OCI-LY1 (cell line): Measurements from ENCODE around the gene CRISPLD2.

Experiments used
- H2AFZ ChIP-seq: fragments of 200-600 bp; sonication (generic), shearing (Covaris generic); 2 replicates; pipeline ENCODE4 v1.6.0; 2014; ENCODE audit warnings: antibody characterized with exemption, mild to moderate bottlenecking, low read length
- H3F3A ChIP-seq: fragments of 200-600 bp; sonication (generic), shearing (Covaris generic); 2 replicates; pipeline ENCODE4 v1.6.0; 2014; ENCODE audit warnings: mild to moderate bottlenecking, antibody characterized with exemption, low read length, moderate library complexity; ENCODE audit not compliant: insufficient read depth
- H3K27ac ChIP-seq: fragments of 200-600 bp; sonication (generic); 2 replicates; pipeline ENCODE4 v1.5.1; 2014; ENCODE audit warnings: low read length, mixed run types, mild to moderate bottlenecking, low read depth; ENCODE audit not compliant: poor library complexity, severe bottlenecking
- H3K27me3 ChIP-seq: fragments of 200-600 bp; sonication (generic); 2 replicates; pipeline ENCODE4 v1.6.0; 2014; ENCODE audit warnings: antibody characterized with exemption, mild to moderate bottlenecking, low read length, moderate library complexity; ENCODE audit not compliant: insufficient read depth
- H3K36me3 ChIP-seq: fragments of 200-600 bp; sonication (generic); 2 replicates; pipeline ENCODE4 v1.6.1; 2014; ENCODE audit warnings: mild to moderate bottlenecking, antibody characterized with exemption, low read length, moderate library complexity, mixed read lengths; ENCODE audit not compliant: insufficient read depth
- H3K4me1 ChIP-seq: fragments of 200-600 bp; sonication (generic); 2 replicates; pipeline ENCODE4 v1.5.1; 2014; ENCODE audit warnings: mild to moderate bottlenecking, low read length, moderate library complexity; ENCODE audit not compliant: insufficient read depth, severe bottlenecking
- H3K4me2 ChIP-seq: fragments of 200-600 bp; sonication (generic), shearing (Covaris generic); 2 replicates; pipeline ENCODE4 v1.6.1; 2014; ENCODE audit warnings: low read length
- H3K4me3 ChIP-seq: fragments of 200-600 bp; sonication (generic); 2 replicates; pipeline ENCODE4 v1.5.1; 2014; ENCODE audit warnings: low read length, low read depth, mild to moderate bottlenecking, mixed read lengths; ENCODE audit not compliant: poor library complexity, severe bottlenecking
- H3K79me2 ChIP-seq: fragments of 200-600 bp; shearing (Covaris generic); 2 replicates; pipeline ENCODE4 v1.6.1; 2016; ENCODE audit warnings: mixed run types, low read length, mixed read lengths; ENCODE audit not compliant: insufficient read depth
- H3K9ac ChIP-seq: fragments of 200-600 bp; sonication (generic), shearing (Covaris generic); 2 replicates; pipeline ENCODE4 v1.6.1; 2014; ENCODE audit warnings: mild to moderate bottlenecking, low read length, mixed read lengths
- H3K9me2 ChIP-seq: fragments of 200-600 bp; sonication (generic), shearing (Covaris generic); 2 replicates; pipeline ENCODE4 v1.6.1; 2014; ENCODE audit warnings: low read depth, mild to moderate bottlenecking, low read length, mixed read lengths
- H3K9me3 ChIP-seq: fragments of 200-600 bp; shearing (Covaris generic); 2 replicates; pipeline ENCODE4 v1.6.1; 2014; ENCODE audit warnings: low read length, mixed read lengths
- H4K20me1 ChIP-seq: fragments of 200-600 bp; sonication (generic), shearing (Covaris generic); 2 replicates; pipeline ENCODE4 v1.6.0; 2016; ENCODE audit warnings: mild to moderate bottlenecking, low read length; ENCODE audit not compliant: insufficient read depth
- EZH2 ChIP-seq: fragments of 200-600 bp; sonication (generic), shearing (Covaris generic); IDR thresholded peaks from 2 replicates; pipeline ENCODE4 v1.8.0; 2017; ENCODE audit warnings: borderline replicate concordance, mixed run types, mild to moderate bottlenecking, antibody characterized with exemption, low read length, moderate library complexity, mixed read lengths
- TF ChIP-seq, protein P1 (sequence below): fragments of 200-600 bp; sonication (generic), shearing (Covaris generic); IDR thresholded peaks from 2 replicates; pipeline ENCODE4 v1.5.1; 2017; ENCODE audit warnings: mild to moderate bottlenecking, antibody characterized with exemption, low read length, moderate library complexity, mixed read lengths

CRISPLD2 gene

DNA sequence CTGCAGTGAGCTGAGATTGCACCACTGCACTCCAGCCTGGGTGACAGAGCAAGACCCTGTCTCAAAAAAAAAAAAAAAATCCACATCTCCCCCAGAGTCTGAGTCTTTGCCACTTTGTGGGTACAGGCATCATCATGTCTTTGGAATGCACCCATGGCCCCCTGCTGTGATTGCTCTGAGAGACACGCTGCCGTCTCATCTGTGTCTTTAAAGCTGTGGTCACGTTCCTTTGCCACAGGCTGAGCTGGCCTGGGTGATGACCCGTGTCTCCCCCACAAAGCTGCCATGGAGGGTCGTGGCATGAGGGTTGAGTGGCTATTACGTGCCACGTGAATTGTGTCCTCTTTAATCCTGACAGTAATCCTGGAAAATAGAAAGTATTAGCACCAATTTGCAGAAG is 20.2 kb downstream of the CRISPLD2 start:
- no peak overlapping the region for H3K4me2 ChIP-seq

DNA sequence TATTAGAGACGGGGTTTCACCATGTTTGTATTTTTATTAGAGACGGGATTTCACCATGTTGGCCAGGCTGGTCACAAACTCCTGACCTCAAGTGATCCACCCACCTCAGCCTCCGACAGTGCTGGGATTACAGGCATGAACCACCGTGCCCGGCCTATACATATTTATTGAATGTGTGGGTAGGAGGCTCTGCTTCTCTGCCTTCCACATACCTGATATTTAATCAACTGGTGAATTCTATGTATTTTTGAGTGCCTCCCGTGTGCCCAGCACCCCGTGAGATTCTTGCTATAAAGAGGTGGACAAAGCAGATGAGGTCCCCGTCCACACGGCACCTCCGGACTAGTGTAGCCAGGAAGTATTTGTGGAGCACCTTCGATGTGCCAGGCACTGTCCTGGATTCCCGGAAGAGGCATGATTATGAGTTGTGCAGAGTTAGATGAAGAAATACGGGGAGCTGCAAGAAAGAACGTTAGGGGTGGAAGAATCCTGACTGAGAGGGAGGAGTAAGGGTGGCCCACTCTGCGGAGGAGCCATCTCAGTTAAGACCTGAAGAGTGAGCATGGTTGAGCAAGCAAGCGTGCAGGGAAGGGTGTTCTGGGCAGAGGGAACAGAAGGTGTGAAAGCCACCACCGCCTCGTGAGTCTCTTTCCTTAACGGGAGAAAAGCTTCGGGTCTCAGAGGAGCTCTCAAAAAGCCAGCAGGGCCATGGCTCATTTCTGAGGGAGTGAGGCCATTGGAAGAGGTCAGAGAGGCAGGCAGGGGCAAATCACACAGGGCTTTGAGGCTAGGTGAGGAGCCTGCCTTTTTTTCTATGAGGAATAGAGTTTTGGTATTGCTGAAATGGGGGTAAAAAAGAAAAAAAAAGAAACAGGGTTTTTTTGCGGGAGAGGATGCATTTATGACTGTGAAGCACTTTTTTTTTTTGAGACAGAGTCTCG is 21.2 kb downstream of the CRISPLD2 start:
- no peak overlapping the region for H3K27ac ChIP-seq
- H3K9me2 ChIP-seq, result no peaks in the 10 kb centered on the region
- H3K9me3 ChIP-seq, result no peaks in the 10 kb centered on the region
- H3K4me3 ChIP-seq, result no peak overlapping the region
- no peaks in the 10 kb centered on the region for H4K20me1 ChIP-seq
- peaks cover 3% of the 10 kb centered on the region; the same call in 1 of the 2 replicates for H3K27me3 ChIP-seq
- no peaks in the 10 kb centered on the region for H3K4me1 ChIP-seq
- H2AFZ ChIP-seq, result no peak overlapping the region
- H3K4me2 ChIP-seq, result no peak overlapping the region
- H3K9ac ChIP-seq, result no peak overlapping the region
- no peaks in the 10 kb centered on the region for H3K36me3 ChIP-seq
- no peaks in the 10 kb centered on the region for H3F3A ChIP-seq
- TF ChIP-seq EZH2, result no peak
- H3K79me2 ChIP-seq, result no peaks in the 10 kb centered on the region

More for the DNA sequence above, 20.2 kb downstream of the CRISPLD2 start:
- H2AFZ ChIP-seq, result no peak overlapping the region
- H3K36me3 ChIP-seq, result no peaks in the 10 kb centered on the region
- H3K27me3 ChIP-seq, result peaks cover 3% of the 10 kb centered on the region; the same call in 1 of the 2 replicates
- no peaks in the 10 kb centered on the region for H4K20me1 ChIP-seq
- no peak overlapping the region for H3K9ac ChIP-seq
- H3K79me2 ChIP-seq, result no peaks in the 10 kb centered on the region
- H3K4me3 ChIP-seq, result no peak overlapping the region
- H3K4me1 ChIP-seq, result no peaks in the 10 kb centered on the region
- no peaks in the 10 kb centered on the region for H3F3A ChIP-seq
- H3K27ac ChIP-seq, result no peak overlapping the region
- no peaks in the 10 kb centered on the region for H3K9me3 ChIP-seq
- no peak for TF ChIP-seq EZH2
- TF ChIP-seq, protein P1, sequence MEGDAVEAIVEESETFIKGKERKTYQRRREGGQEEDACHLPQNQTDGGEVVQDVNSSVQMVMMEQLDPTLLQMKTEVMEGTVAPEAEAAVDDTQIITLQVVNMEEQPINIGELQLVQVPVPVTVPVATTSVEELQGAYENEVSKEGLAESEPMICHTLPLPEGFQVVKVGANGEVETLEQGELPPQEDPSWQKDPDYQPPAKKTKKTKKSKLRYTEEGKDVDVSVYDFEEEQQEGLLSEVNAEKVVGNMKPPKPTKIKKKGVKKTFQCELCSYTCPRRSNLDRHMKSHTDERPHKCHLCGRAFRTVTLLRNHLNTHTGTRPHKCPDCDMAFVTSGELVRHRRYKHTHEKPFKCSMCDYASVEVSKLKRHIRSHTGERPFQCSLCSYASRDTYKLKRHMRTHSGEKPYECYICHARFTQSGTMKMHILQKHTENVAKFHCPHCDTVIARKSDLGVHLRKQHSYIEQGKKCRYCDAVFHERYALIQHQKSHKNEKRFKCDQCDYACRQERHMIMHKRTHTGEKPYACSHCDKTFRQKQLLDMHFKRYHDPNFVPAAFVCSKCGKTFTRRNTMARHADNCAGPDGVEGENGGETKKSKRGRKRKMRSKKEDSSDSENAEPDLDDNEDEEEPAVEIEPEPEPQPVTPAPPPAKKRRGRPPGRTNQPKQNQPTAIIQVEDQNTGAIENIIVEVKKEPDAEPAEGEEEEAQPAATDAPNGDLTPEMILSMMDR, result no peak
- no peaks in the 10 kb centered on the region for H3K9me2 ChIP-seq

DNA sequence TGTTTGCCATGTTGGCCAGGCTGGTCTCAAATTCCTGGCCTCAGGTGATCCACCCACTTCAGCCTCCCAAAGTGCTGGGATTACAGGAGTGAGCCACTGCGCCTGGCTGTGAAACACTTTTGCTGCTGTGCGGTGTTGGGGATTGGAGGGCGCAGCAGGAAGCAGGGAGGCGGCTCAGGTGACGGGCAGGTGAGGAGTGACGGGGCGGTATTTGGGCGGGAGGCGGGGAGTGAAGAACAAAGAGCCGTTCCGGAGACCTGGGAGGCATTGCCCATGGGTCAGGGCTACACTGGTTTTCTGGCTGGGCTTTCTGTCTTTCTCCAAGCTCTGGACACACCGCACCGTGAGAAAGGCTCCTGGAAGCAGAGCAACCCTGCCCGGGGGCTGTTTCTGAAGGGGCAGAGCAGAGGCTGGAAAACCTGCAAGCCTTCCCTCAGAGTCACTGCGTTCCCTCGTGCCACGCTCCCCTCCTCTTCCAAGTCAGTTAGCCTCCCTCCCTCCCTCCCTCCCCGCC is 22.1 kb downstream of the CRISPLD2 start:
- Histone ChIP-seq H3K79me2 (no peaks in the 10 kb centered on the region), H3K4me3 (no peak overlapping the region), H2AFZ (no peak overlapping the region), H3K36me3 (no peaks in the 10 kb centered on the region), H4K20me1 (no peaks in the 10 kb centered on the region), H3K4me1 (no peaks in the 10 kb centered on the region), H3K27me3 (peaks cover 3% of the 10 kb centered on the region; the same call in 1 of the 2 replicates), H3K4me2 (no peak overlapping the region), H3K9me3 (no peaks in the 10 kb centered on the region), H3K27ac (no peak overlapping the region), H3K9ac (no peak overlapping the region), H3K9me2 (no peaks in the 10 kb centered on the region), H3F3A (no peaks in the 10 kb centered on the region)
- TF ChIP-seq, protein P1, result no peak
- no peak for TF ChIP-seq EZH2
